Measurements from ENCODE around the gene SUB1.
"Not testable (repeated sequence)": the region's sequence is repeated elsewhere in the genome, so short reads cannot be mapped to it uniquely, and the experiment has no call there.

Gene SUB1

GRCh38 chr5:32630867-32631491 is 45.6 kb downstream of the SUB1 start:
- H3K4me1 Mint-ChIP-seq (ENCODE audit: low read depth) = no peaks in the 10 kb centered on the region
- no peak overlapping the region for H3K4me3 Mint-ChIP-seq
- no peaks in the 10 kb centered on the region for H3K36me3 Mint-ChIP-seq (ENCODE audit: low read depth)
- no peaks in the 10 kb centered on the region for H3K9me3 Mint-ChIP-seq
- H3K27me3 Mint-ChIP-seq = no peaks in the 10 kb centered on the region
- H3K27ac Mint-ChIP-seq = no peak overlapping the region

GRCh38 chr5:32633017-32633416 is 47.7 kb downstream of the SUB1 start:
- not testable (repeated sequence) for H3K27me3 Mint-ChIP-seq; H3K27ac Mint-ChIP-seq; H3K36me3 Mint-ChIP-seq (ENCODE audit: low read depth); H3K9me3 Mint-ChIP-seq; H3K4me1 Mint-ChIP-seq (ENCODE audit: low read depth); H3K4me3 Mint-ChIP-seq

GRCh38 chr5:32638309-32638708 is 53.0 kb downstream of the SUB1 start:
- no peaks in the 10 kb centered on the region for H3K4me1 Mint-ChIP-seq (ENCODE audit: low read depth)
- no peaks in the 10 kb centered on the region for H3K36me3 Mint-ChIP-seq (ENCODE audit: low read depth)
- no peaks in the 10 kb centered on the region for H3K9me3 Mint-ChIP-seq
- H3K27me3 Mint-ChIP-seq = no peaks in the 10 kb centered on the region
- no peak overlapping the region for H3K4me3 Mint-ChIP-seq
- H3K27ac Mint-ChIP-seq = no peak overlapping the region

- H3K27me3 Mint-ChIP-seq = no peaks in the 10 kb centered on the region
- no peak overlapping the region for H3K4me3 Mint-ChIP-seq
- no peak overlapping the region for H3K27ac Mint-ChIP-seq
- H3K4me1 Mint-ChIP-seq (ENCODE audit: low read depth) = no peaks in the 10 kb centered on the region
- H3K36me3 Mint-ChIP-seq (ENCODE audit: low read depth) = no peaks in the 10 kb centered on the region
- no peaks in the 10 kb centered on the region for H3K9me3 Mint-ChIP-seq
Observed at GRCh38 chr5:32639943-32640342, 54.6 kb downstream of the SUB1 start.

GRCh38 chr5:32642276-32643002 is 57.1 kb downstream of the SUB1 start:
- no peak overlapping the region for H3K27ac Mint-ChIP-seq
- no peak overlapping the region for H3K4me3 Mint-ChIP-seq
- no peaks in the 10 kb centered on the region for H3K27me3 Mint-ChIP-seq
- H3K36me3 Mint-ChIP-seq (ENCODE audit: low read depth) = no peaks in the 10 kb centered on the region
- no peaks in the 10 kb centered on the region for H3K4me1 Mint-ChIP-seq (ENCODE audit: low read depth)
- H3K9me3 Mint-ChIP-seq = no peaks in the 10 kb centered on the region

GRCh38 chr5:32645246-32645645 is 59.9 kb downstream of the SUB1 start:
- no peaks in the 10 kb centered on the region for H3K27me3 Mint-ChIP-seq
- no peaks in the 10 kb centered on the region for H3K4me1 Mint-ChIP-seq (ENCODE audit: low read depth)
- H3K27ac Mint-ChIP-seq = no peak overlapping the region
- H3K4me3 Mint-ChIP-seq = no peak overlapping the region
- no peaks in the 10 kb centered on the region for H3K9me3 Mint-ChIP-seq
- H3K36me3 Mint-ChIP-seq (ENCODE audit: low read depth) = no peaks in the 10 kb centered on the region

- no peak overlapping the region for H3K27ac Mint-ChIP-seq
- H3K27me3 Mint-ChIP-seq = no peaks in the 10 kb centered on the region
- H3K4me3 Mint-ChIP-seq = no peak overlapping the region
- H3K36me3 Mint-ChIP-seq (ENCODE audit: low read depth) = no peaks in the 10 kb centered on the region
- no peaks in the 10 kb centered on the region for H3K4me1 Mint-ChIP-seq (ENCODE audit: low read depth)
- H3K9me3 Mint-ChIP-seq = no peaks in the 10 kb centered on the region
Observed at GRCh38 chr5:32646061-32646969, 61.0 kb downstream of the SUB1 start.

- no peaks in the 10 kb centered on the region for H3K27me3 Mint-ChIP-seq
- no peaks in the 10 kb centered on the region for H3K36me3 Mint-ChIP-seq (ENCODE audit: low read depth)
- H3K9me3 Mint-ChIP-seq = peaks cover 7% of the 10 kb centered on the region
- no peak overlapping the region for H3K27ac Mint-ChIP-seq
- no peaks in the 10 kb centered on the region for H3K4me1 Mint-ChIP-seq (ENCODE audit: low read depth)
- H3K4me3 Mint-ChIP-seq = no peak overlapping the region
Observed at GRCh38 chr5:32651088-32651487, 65.7 kb downstream of the SUB1 start.

- Mint-ChIP-seq H3K27ac (no peak overlapping the region), H3K4me3 (no peak overlapping the region), H3K27me3 (no peaks in the 10 kb centered on the region), H3K9me3 (peaks cover 7% of the 10 kb centered on the region), H3K4me1 (ENCODE audit: low read depth) (no peaks in the 10 kb centered on the region), H3K36me3 (ENCODE audit: low read depth) (no peaks in the 10 kb centered on the region)
Observed at GRCh38 chr5:32651638-32652037, 66.3 kb downstream of the SUB1 start.
